Adrenal gland (tissue), 5 donors: ENCODE results near the gene VWF.

Experiments used
- CTCF ChIP-seq, 6 experiments: fragments of 450-650 bp in 4 of 6; fragments of 200-600 bp in 2 of 6; sonication (generic) in 1 of 6; IDR thresholded peaks; 1 replicate in 5 of 6; 2 replicates in 1 of 6; pipeline versions ENCODE4 v1.5.1 to v1.8.0; 2016 to 2021; ENCODE audit warnings: antibody characterized with exemption in 6 of 6, mild to moderate bottlenecking in 2 of 6, moderate library complexity in 1 of 6
- POLR2A ChIP-seq, 2 donors: fragments of 450-650 bp; IDR thresholded peaks; one replicate each; pipeline ENCODE4 v1.6.1; 2017; ENCODE audit warnings: antibody characterized with exemption in 2 of 2, mild to moderate bottlenecking in 2 of 2, moderate library complexity in 1 of 2
- donor health status: DM: no; HTN: no; CAD: no.

- TF ChIP-seq CTCF (IDR thresholded peaks at IDR 0.05) = no peak
- no peak for TF ChIP-seq POLR2A (IDR thresholded peaks at IDR 0.05)
These were observed 196.5 kb downstream of the VWF start for GRCh38 chr12:5927732-5928516.
